Jurkat, Clone E6-1 (cell line): Measurements from ENCODE around the gene ESPN.

ENCODE experiments used
- DNase-seq: peaks from one replicate; pipeline ENCODE4 v3.0.0-alpha.2; 2011; ENCODE audit warnings: low read depth, low spot score
- H3K4me3 ChIP-seq: 2 replicates; pipeline ENCODE4 v1.5.1; 2011; ENCODE audit warnings: mild to moderate bottlenecking, low read length, control low read depth, moderate library complexity

ESPN gene

DNA sequence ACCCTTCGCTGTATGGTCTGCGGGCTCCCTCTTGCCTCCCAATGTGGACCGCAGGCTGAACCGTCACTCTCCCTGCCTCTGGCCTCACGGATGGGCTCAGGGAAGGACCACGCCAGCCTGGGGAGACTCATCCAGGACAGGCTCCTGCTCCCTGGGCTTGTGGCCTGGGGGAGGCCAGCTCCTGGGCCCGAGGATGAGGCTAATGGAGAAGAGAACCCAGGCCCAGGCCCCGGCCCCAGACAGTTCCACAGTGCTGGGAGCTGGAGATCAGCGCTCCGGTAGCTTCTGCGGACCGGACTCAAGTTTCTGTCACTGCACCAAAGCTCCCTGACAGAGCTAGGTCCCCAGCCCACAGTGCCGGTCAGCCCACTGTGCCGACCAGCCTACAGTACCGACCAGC is 80.3 kb downstream of the ESPN start:
- DNase-seq, result no peak
- no peak overlapping the region for H3K4me3 ChIP-seq

- DNase-seq, result no peak
- H3K4me3 ChIP-seq, result no peak overlapping the region
Observed at GRCh38 chr1:6505367-6506209, 81.0 kb downstream of the ESPN start.

- no peak overlapping the region for H3K4me3 ChIP-seq
- no peak for DNase-seq
Observed at GRCh38 chr1:6506210-6507036, 81.8 kb downstream of the ESPN start.

- DNase-seq, result no peak
- no peak overlapping the region for H3K4me3 ChIP-seq
Observed at GRCh38 chr1:6507037-6507428, 82.5 kb downstream of the ESPN start.

GRCh38 chr1:6507461-6507911 is 82.9 kb downstream of the ESPN start:
- H3K4me3 ChIP-seq, result no peak overlapping the region
- no peak for DNase-seq

GRCh38 chr1:6508154-6508815 is 83.7 kb downstream of the ESPN start:
- no peak overlapping the region for H3K4me3 ChIP-seq

DNA sequence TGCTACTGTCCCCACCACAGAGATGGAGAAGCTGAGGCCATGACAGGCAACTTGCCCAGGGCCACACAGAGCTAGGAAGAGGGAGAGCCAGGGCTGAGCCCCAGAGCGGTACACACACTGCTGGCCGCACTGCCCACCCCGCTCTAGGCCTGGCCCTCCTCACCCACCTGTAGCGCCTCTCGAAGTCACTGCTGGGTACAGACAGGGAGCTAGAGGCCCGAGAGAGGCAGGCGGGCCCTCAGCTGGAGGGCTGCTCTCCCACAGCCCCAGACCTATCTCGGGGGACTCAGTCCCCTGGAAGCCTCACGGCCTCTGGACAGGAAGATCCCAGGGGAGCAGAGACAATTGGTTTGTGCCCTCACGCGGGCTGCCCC is 84.2 kb downstream of the ESPN start:
- no peak overlapping the region for H3K4me3 ChIP-seq

More at GRCh38 chr1:6508154-6508815, 83.7 kb downstream of the ESPN start:
- DNase-seq, result no peak

GRCh38 chr1:6509220-6509918 is 84.8 kb downstream of the ESPN start:
- no peak overlapping the region for H3K4me3 ChIP-seq
- no peak for DNase-seq

More for the DNA sequence above, 84.2 kb downstream of the ESPN start:
- no peak for DNase-seq

DNA sequence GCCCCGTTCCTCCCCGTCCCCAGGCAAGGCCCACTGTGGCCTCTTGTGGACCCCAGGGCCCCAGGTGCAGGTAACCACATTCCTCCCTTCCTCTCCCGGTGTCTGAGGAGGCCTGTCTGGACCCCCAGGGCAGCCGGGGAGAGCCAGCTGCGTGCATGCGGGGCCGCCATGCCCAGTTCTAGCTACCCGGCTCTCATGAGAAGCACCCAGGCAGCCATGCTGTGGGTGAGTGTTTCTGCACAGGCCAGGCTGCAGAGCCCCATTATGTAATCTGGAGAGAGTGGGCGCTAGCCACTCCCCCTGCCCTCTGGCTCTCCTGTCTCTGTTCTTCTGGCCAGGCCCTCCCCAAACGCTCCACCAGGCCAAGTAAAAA is 85.3 kb downstream of the ESPN start:
- DNase-seq, result no peak
- H3K4me3 ChIP-seq, result no peak overlapping the region

DNA sequence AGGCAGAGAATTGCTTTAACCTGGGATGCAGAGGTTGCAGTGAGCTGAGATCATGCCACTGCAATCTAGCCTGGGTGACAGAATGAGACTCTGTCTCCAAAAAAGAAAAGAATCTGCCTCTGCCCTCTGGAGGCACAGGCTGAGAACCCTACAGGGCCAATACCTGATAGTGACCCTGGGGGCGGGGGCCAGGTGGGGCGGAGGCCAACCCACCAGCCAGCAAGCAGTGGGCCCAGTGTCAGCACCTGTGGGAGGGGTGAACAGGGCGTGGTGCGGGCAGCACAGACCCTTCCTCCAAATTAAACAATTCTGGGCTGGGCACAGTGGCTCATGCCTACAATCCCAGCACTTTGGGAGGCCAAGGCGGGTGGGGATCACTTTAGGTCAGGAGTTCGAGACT is 85.9 kb downstream of the ESPN start:
- DNase-seq, result no peak
- H3K4me3 ChIP-seq, result no peak overlapping the region
